GM12801 (cell line): Measurements from ENCODE around the gene ADGRB2.

Source experiments
- TF ChIP-seq, protein P1 (sequence below): IDR thresholded peaks from one replicate; pipeline ENCODE4 v1.5.1; 2011; ENCODE audit warnings: control low read depth; ENCODE audit not compliant: insufficient read length; ENCODE audit errors: extremely low read depth

Gene ADGRB2

DNA sequence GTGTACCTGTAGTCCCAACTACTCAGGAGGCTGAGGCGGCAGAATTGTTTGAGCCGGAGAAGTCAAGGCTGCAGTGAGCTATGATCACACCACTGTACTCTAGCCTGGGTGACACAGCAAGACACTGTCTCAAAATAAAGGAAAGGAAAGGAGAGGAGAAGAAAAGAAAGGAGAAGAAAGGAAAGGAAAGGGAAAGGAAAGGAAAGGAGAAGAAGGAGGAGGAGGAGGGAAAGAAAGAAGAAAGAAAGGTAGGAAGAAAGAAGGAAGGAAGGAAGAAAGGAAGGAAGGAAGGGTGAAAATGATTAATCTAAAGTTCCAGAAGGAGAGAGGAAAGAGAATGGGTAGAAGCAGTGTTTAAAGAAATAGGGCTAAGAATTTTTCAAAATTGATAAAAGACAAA is 39.5 kb upstream of the ADGRB2 start:
- TF ChIP-seq, protein P1, sequence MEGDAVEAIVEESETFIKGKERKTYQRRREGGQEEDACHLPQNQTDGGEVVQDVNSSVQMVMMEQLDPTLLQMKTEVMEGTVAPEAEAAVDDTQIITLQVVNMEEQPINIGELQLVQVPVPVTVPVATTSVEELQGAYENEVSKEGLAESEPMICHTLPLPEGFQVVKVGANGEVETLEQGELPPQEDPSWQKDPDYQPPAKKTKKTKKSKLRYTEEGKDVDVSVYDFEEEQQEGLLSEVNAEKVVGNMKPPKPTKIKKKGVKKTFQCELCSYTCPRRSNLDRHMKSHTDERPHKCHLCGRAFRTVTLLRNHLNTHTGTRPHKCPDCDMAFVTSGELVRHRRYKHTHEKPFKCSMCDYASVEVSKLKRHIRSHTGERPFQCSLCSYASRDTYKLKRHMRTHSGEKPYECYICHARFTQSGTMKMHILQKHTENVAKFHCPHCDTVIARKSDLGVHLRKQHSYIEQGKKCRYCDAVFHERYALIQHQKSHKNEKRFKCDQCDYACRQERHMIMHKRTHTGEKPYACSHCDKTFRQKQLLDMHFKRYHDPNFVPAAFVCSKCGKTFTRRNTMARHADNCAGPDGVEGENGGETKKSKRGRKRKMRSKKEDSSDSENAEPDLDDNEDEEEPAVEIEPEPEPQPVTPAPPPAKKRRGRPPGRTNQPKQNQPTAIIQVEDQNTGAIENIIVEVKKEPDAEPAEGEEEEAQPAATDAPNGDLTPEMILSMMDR, result no peak

DNA sequence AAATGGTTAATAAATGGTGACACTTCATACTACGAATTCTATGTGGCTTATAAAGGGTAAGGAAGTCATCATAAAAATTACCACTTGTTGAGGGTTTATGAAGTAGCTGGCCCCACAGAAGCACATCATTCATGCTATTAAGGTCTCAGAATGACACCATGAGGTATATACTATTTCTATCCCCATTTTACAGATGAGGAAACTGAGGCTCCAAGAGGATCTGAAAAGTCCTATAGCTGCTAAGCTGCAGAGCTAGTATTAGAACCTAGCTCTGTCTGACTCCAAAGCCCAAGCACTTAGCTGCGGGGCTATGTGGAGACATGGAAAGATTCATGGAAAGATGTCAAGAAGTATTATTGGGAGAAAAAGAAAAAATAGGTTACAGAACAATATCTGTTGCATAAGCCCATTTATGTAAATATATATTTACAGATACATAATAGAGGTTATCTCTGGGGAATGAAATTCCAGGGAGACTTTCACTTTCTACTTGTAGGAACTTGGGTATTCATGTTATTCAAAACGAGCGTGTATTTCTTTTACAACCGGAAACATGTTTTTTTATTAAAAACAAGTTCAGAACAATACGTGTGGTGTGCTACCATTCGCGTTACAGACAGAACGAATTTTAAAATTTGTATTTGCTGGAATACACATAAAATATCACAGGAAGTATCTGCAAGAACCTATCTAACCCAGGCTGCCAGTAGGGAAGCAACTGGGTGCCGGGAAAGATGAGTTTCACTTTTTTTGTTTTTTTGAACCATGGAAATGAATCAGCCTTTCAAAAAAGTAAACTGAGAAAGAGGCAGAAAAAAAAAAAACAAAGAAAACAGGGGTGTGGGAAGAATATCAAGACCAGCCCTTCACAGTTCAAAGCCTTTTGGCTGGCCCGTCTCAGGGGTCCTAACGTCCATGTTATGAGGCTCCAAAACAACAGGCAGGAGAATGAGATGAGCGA is 38.3 kb upstream of the ADGRB2 start:
- TF ChIP-seq, protein P1, result no peak

DNA sequence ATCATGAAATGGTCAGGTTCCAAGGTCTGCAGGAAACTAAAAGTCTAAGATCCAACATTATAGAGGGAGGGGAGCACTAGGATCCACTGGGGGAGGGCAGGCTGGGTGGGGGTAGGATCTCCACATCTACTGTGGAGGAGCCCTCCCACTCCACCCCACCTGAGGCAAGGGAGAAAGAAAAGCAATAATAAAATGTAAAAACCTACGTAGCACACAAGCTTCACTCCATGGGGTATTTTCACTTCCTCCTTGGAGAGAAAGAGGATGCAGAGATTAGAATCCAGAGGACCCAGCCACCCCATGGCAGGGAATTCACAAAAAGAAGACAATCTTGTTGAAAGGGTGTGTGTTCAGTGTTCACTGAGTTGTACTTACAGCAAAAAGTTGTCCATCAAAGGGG is 37.3 kb upstream of the ADGRB2 start:
- TF ChIP-seq, protein P1, result no peak

DNA sequence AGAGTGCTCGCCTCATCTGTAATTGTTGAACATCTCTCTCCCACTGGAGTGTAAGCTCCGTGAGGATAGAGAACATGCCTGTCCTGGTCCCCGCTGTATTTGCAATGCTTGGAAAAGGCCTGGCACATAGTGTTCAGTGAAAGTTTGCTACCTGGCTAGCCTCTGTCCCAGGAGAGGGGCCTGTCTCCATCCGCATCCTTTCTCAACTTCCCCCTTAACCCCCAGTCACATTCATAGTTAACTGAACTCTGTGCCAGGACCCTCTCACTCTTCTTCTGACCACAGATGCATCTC is 36.5 kb upstream of the ADGRB2 start:
- TF ChIP-seq, protein P1, result no peak

DNA sequence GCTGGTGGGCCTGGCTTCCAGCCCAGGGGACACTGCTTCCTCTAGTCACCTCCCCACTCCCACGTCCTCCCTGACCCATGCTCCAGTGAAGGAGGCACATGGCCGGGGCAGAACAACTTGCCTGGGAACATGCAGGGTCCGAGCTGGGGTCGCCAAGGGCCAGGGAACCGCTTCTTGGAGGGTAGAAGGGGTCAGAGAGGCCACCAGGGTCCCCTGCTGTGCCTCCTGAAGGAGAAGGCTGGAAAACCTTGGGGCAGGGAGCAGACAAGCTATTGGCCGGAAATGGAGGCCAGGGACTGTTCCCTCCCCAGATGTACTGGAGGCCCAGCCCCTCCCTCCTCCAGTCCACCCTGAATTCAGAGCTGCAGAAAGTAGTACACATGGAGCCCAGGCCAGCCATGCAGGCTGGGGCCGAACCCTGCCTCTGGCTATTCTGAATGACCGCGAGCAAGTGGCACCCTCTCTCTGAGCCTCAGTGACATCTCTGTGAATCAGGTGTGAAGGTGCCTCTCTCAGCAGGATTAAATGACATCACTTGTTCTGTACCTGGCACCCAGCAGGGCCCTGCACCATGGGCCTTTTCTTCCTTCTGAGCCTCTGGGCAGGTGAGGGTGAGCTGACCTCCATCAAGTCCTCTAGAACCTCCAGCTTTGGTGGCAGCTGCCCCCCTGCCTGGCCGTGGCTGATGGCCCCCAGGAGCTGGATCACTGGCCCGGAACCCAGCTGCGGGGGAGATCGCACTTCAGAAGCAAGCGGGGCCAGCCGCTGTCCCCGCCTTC is 35.9 kb upstream of the ADGRB2 start:
- TF ChIP-seq, protein P1, result no peak

DNA sequence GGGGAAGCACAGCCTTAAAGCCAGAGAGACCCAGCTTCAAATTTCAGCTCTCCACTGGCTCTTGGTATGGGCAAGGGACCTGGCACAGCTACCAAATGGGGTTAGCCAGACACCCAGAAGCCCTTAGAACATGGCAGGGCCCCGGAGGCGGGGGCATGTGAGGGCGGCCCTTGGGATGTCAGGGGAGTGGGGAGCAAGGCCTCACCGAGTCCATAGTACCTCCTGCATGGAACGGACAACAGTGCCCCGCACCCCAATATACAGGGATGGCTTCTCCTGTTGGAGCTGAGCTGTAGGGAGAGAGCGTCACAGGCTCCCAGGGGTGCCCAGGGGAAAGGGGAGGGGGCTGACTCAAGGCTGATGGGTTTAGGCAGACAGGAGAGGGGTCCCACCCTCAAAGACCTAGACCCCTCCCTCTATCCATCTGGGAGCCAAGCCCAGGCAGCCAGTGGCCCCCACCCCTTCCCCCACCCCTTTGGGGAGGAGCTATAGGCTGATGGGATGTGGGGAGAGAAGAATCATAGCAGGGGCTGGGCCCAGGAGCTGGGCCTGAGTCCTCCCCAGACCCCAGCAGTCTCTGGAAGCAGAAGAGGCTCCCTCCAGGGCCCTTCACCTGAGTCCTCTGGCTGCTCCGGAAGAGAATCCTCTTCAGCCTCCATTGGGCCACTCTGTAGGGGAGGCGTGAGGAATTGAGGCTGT is 35.2 kb upstream of the ADGRB2 start:
- TF ChIP-seq, protein P1, result no peak
